ENCODE data around the gene PLA2G12A. TPM values are rescaled to one million over a fixed set of nuclear protein-coding genes. Genes with fewer than 3 reads are reported as not detected.

PLA2G12A gene
- total and polyA plus RNA-seq, 2 donors from 2014 or later = 42.0 to 54.0 TPM

DNA sequence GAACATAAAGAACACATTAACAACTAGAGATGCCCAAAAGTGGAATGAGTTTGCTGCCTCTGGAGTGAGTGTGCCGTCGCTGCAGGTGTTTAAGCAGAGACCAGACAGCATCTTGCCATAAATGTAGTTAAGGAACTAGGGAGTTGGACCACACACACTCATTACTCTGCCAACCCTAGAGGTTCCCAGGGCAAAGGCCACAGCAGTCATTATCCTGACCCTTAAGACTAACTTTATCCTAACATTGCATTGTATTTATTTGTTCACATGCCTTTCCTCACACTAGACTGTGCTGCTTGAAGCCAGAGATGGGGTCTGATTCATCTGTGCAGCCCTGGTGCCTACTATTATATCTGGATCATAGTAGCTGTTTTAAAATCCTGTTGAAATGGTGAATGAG lies 16.9 kb upstream of the PLA2G12A start:
- no peak for DNase-seq
- Histone ChIP-seq H3K9me3 (ENCODE audit: control insufficient read depth in 2 of 3, insufficient read depth in 1 of 3, low read length in 3 of 3) (no peaks in the 10 kb centered on the region), H3K9ac (ENCODE audit: low read length in 3 of 3) (no peak overlapping the region), H3K27me3 (ENCODE audit: control insufficient read depth, insufficient read depth, low read length) (no peaks in the 10 kb centered on the region), H3K4me1 (ENCODE audit: control insufficient read depth in 2 of 3, insufficient read depth in 2 of 3, low read depth in 1 of 3, low read length in 3 of 3) (no peaks in the 10 kb centered on the region), H3K4me3 (ENCODE audit: low read length in 3 of 3) (no peak overlapping the region), H3K27ac (ENCODE audit: low read depth in 2 of 2, low read length in 2 of 2) (no peak overlapping the region), H3K36me3 (ENCODE audit: control insufficient read depth in 2 of 3, insufficient read depth in 3 of 3, low read length in 3 of 3) (peaks cover 0 to 14% (median 12%) of the 10 kb centered on the region in 3 donors)
- intact Hi-C loops (cut with DNase I) = no loop called here
- FAIRE-seq = no peak
- TF ChIP-seq, protein P1, sequence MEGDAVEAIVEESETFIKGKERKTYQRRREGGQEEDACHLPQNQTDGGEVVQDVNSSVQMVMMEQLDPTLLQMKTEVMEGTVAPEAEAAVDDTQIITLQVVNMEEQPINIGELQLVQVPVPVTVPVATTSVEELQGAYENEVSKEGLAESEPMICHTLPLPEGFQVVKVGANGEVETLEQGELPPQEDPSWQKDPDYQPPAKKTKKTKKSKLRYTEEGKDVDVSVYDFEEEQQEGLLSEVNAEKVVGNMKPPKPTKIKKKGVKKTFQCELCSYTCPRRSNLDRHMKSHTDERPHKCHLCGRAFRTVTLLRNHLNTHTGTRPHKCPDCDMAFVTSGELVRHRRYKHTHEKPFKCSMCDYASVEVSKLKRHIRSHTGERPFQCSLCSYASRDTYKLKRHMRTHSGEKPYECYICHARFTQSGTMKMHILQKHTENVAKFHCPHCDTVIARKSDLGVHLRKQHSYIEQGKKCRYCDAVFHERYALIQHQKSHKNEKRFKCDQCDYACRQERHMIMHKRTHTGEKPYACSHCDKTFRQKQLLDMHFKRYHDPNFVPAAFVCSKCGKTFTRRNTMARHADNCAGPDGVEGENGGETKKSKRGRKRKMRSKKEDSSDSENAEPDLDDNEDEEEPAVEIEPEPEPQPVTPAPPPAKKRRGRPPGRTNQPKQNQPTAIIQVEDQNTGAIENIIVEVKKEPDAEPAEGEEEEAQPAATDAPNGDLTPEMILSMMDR (IDR thresholded peaks at IDR 0.05; ENCODE audit: borderline replicate concordance, extremely low read depth, insufficient read depth) = no peak

DNA sequence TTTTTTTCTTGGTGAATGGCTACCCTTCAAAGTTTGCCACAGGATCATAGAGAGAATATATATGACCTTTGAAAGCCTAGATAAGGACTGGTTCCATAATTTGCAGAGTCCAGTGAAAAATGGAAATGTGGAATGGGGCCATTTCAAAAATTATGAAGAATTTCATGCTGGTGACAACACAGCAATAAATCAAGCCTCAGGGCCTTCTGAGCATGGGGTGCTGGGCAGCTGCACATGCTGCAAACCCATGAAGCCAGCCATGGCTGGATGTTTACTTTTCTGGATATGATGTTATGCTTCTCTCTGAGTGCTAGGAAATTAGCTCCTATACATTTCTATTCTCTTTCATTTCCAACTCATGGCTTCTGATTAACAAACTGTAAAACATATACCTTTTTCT lies 16.0 kb upstream of the PLA2G12A start:
- Histone ChIP-seq H3K36me3 (ENCODE audit: control insufficient read depth in 2 of 3, insufficient read depth in 3 of 3, low read length in 3 of 3) (peaks cover 0 to 18% (median 12%) of the 10 kb centered on the region in 3 donors), H3K4me1 (ENCODE audit: control insufficient read depth in 2 of 3, insufficient read depth in 2 of 3, low read depth in 1 of 3, low read length in 3 of 3) (no peaks in the 10 kb centered on the region), H3K9me3 (ENCODE audit: control insufficient read depth in 2 of 3, insufficient read depth in 1 of 3, low read length in 3 of 3) (no peaks in the 10 kb centered on the region), H3K27ac (ENCODE audit: low read depth in 2 of 2, low read length in 2 of 2) (no peak overlapping the region), H3K27me3 (ENCODE audit: control insufficient read depth, insufficient read depth, low read length) (no peaks in the 10 kb centered on the region), H3K9ac (ENCODE audit: low read length in 3 of 3) (no peak overlapping the region), H3K4me3 (ENCODE audit: low read length in 3 of 3) (no peak overlapping the region)
- FAIRE-seq = no peak
- DNase-seq = no peak
- intact Hi-C loops (cut with DNase I) = no loop called here
- TF ChIP-seq, protein P1 (IDR thresholded peaks at IDR 0.05; ENCODE audit: borderline replicate concordance, extremely low read depth, insufficient read depth) = no peak

- FAIRE-seq = no peak
These were observed 9.7 kb upstream of the PLA2G12A start for GRCh38 chr4:109739547-109739946.

More at GRCh38 chr4:109739547-109739946, 9.7 kb upstream of the PLA2G12A start:
- Histone ChIP-seq H3K27me3 (ENCODE audit: control insufficient read depth, insufficient read depth, low read length) (no peaks in the 10 kb centered on the region), H3K4me1 (ENCODE audit: control insufficient read depth in 2 of 3, insufficient read depth in 2 of 3, low read depth in 1 of 3, low read length in 3 of 3) (no peaks in the 10 kb centered on the region), H3K27ac (ENCODE audit: low read depth in 2 of 2, low read length in 2 of 2) (no peak overlapping the region), H3K4me3 (ENCODE audit: low read length in 3 of 3) (no peak overlapping the region), H3K36me3 (ENCODE audit: control insufficient read depth in 2 of 3, insufficient read depth in 3 of 3, low read length in 3 of 3) (peaks cover 0 to 8% (median 0%) of the 10 kb centered on the region in 3 donors), H3K9me3 (ENCODE audit: control insufficient read depth in 2 of 3, insufficient read depth in 1 of 3, low read length in 3 of 3) (no peaks in the 10 kb centered on the region), H3K9ac (ENCODE audit: low read length in 3 of 3) (no peak overlapping the region)
- TF ChIP-seq, protein P1 (IDR thresholded peaks at IDR 0.05; ENCODE audit: borderline replicate concordance, extremely low read depth, insufficient read depth) = no peak
- intact Hi-C loops (cut with DNase I) = no loop called here
- no peak for DNase-seq

Data from kidney (tissue), 14 donors.